Body of pancreas (tissue), 4 donors: ENCODE results near the gene RAB18.

Experiments
- CTCF ChIP-seq, 7 experiments: fragments of 450-650 bp in 4 of 7; fragments of 200-600 bp in 3 of 7; sonication (generic) in 3 of 7; IDR thresholded peaks; one replicate each; pipeline ENCODE4 v1.5.1; 2016 to 2019; ENCODE audit warnings: antibody characterized with exemption in 7 of 7
- POLR2A ChIP-seq, 3 donors: fragments of 450-650 bp; IDR thresholded peaks; one replicate each; pipeline ENCODE4 v1.6.1; 2016; ENCODE audit warnings: antibody characterized with exemption in 3 of 3, mild to moderate bottlenecking in 2 of 3

- TF ChIP-seq CTCF (IDR thresholded peaks at IDR 0.05): no peak
- TF ChIP-seq POLR2A (IDR thresholded peaks at IDR 0.05): no peak
Observed at GRCh38 chr10:27513451-27514191, 9.5 kb downstream of the RAB18 start.
